Stimulated activated CD4-positive, alpha-beta T cell treated with anti-CD3 and anti-CD28 coated beads, Interleukin-12 subunit alpha, Interleukin-12 subunit beta, amount 100 ng/mL, for 24 hours (primary cell): ENCODE measurements around the gene LONRF2.
"Not testable (repeated sequence)": the region's sequence is repeated elsewhere in the genome, so short reads cannot be mapped to it uniquely, and the experiment has no call there.

ENCODE experiments used
- DNase-seq, 2 experiments: peaks; one replicate each; pipeline ENCODE4 v3.0.0-alpha.2; 2020; ENCODE audit warnings: low read depth in 2 of 2

Gene LONRF2

GRCh38 chr2:100254646-100255210 is 67.6 kb downstream of the LONRF2 start:
- DNase-seq: no peak

DNA sequence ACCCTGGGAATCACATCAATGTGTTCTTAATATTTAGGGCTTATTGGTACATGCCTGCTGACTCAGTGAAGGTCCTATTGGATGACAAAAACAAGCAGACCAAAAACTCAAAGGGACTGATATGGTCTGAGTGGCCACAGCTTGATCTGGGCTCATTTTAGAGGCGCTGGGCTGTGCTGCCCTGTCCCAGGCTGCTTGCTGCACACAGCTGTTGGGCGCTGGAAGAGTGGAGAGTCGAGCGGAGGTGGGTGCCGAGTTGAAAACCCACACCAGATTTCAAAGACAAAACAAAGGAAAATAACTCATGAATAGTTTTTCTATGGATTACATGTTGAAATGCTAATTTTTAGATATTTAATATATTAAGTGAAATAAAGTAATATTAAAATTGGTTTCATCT is 68.5 kb downstream of the LONRF2 start:
- no peak for DNase-seq

- DNase-seq: no peak
Observed at GRCh38 chr2:100252811-100253698, 69.2 kb downstream of the LONRF2 start.

DNA sequence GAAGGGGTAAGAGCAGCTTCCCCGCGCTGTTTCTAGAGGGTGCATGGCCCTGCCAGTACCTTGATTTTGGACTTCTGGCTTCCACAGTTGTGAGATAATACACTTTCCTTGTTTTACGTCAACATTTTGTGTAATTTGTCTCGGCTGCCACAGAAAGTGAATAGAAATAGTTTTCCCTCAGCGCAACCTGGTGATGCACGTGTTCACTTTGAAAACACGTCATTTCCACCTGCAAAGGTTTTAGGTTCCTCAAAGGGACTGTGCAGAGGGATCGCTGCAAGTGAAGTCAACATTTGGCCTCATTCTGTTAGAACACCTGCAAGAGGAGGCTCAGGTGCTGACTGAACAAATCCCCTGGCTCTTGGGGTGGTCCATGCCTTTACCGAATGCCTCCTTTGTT is 71.7 kb downstream of the LONRF2 start:
- no peak for DNase-seq

GRCh38 chr2:100248971-100249370 is 73.3 kb downstream of the LONRF2 start:
- DNase-seq: no peak

GRCh38 chr2:100248556-100248955 is 73.7 kb downstream of the LONRF2 start:
- DNase-seq: not testable (repeated sequence)

GRCh38 chr2:100248044-100248330 is 74.3 kb downstream of the LONRF2 start:
- DNase-seq: no peak

DNA sequence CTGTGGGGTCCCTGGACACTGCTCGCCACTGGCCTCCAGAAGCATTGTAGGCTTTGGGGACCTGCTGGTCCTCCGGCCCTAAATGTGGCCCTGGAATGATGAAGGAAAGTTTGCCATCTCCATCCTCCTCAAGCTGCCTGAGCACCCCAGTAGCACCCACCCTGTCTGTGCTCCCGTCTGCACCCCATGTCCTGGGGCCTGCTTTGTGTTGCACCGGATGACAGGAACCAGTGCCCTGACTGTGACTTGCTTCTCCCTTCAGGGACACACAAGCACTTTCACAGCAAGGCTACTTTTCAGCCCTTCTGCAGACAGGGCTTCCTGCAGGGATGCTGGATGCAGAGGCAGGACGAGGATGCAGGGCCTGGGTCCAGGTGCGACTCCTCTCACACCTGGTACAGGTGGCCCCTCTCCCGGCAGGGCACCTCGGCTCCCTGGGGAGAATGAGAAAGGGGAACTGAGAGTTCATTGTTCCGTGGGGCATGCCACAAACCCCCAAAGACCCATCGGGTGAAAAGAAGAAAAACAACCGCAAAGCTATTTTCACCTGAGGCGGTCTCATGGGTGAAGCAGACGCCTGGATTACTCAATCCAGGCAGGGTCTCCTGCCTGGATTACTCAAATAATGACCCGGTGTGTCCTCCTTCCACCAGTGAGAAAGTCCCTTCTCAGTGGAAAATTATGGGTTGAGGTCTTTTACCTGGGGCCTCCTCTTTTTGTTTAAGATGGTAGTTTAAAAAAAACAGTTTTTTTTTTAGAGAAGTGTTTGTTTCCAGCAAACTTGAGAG is 74.9 kb downstream of the LONRF2 start:
- DNase-seq: no peak

GRCh38 chr2:100246163-100247145 is 75.8 kb downstream of the LONRF2 start:
- DNase-seq: peak in 1 of 2 experiments; percentile 13

GRCh38 chr2:100245681-100246080 is 76.6 kb downstream of the LONRF2 start:
- no peak for DNase-seq

- DNase-seq: no peak
Observed at GRCh38 chr2:100244881-100245605, 77.3 kb downstream of the LONRF2 start.

DNA sequence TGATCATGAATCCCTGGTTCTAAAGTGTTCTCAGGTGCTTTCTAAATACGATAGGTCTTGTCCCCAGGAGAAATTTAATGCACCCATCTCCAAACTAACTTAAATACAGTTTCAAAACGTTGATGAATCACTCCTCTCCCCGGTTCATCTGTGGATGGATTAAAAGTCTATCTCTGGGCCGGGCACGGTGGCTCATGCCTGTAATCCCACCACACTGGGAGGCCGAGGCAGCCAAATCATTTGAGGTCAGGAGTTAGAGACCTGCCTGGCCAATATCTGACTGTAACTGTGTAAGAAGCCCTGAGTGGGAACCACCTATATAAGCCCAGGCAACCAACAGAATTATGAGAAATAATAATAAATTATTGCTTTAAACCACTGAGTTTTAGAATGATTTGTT is 78.7 kb downstream of the LONRF2 start:
- no peak for DNase-seq

DNA sequence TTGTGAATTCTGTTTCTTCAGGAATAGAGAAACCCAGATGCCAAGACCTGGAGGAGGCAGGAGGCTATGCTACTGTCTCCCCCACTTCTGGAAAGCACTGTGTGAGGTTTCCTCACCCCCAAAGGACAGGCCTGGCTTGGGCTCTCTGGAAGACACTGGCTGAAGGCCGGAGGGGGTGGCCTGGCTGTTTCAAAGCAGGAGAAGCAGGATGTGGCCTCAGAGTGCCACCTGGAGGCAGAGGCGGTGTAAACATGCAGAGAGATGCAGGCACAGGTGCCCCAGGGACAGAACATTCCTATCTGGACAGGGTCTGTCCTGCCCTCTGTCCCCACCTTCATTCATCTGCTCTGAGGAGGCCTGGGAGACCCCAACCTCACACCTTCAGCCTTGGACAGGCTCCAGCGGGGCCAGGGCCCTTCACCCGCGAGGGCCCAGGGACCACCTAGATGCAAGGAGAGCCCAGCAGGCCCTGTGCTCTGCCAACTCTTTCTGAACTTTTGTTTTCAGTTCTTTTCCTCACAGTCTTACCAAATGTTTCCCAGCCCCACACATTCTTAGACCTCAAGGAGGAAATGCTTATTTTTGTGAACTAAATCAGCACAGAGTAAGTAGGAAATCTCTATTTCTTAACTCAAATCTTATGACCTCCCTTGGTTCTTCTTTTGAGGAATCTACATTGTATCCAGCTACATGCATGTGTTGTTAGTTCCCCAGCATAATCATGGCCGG is 79.2 kb downstream of the LONRF2 start:
- peak in 1 of 2 experiments; percentile 50 for DNase-seq

GRCh38 chr2:100242476-100242875 is 79.8 kb downstream of the LONRF2 start:
- no peak for DNase-seq

DNA sequence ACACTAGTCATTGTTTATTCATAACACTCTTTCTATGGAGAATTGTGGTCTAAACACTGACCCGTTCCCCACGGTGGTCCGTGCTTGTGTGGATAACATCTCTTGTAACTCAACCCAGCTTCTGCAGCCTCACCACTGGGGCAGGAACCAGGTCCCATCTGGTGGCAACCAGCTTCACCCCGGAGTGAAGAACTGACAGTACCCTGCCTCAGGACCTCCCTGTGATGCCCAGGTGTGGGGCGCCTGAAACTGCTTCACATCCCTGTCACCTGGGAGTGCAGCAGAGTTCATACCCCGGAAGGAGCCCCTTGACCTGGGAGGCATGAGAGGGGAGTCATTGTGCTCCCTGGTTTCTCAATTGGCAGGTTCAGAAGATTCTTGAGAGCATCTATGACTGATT is 81.1 kb downstream of the LONRF2 start:
- DNase-seq: no peak

DNA sequence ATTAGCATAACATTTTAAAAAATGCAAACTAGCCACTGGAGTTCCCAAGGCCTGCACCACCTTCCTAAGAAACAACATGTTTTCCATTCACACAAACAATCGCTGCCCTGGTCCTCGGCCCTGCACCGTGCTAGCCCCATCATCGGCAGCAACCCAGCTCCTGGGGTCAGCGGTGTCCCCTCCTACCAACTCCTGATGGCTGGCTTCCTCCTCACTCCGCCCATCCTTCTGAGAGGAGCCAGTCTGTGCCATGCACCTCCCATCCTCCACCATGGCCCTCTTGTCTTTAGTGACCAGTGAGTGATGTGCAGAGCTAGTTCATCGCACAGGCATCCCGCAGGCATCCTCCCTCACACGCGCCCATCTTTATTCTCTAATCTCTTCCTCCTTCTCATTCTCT is 81.9 kb downstream of the LONRF2 start:
- DNase-seq: no peak

DNA sequence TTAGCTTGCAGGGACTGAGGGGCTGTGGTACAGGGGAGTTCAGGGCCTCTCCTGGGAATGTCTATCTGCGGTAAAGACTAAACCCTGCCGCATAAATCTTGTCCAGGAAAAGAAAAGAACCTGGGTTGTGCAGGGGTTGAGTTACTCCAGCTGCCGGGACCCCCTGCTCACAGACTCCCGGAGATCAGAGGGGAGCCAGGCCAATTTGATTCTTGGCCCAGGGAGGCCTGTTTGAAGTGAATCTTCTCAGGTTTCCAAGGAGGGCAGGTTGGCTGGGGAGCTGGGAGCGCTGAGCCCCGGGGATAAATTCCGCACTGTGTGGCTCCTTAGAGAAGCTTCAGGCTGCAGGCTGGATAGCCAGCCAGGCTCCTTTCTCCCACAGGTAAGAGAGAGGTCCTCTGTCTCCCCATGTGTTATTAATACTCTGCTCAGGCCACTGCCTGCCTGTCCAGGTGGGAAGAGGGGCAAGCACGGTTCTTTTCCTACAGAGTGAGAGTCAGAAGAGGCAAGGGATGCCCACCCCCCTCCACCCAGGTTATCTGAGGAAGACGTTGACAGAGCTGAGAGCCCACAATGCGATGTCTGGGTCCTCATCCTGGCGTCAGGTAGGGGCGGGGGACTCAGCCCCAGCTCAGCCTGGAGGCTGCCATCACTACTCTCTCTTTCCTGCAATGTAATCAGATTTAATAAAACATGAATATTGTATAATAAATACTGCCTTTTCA is 82.7 kb downstream of the LONRF2 start:
- no peak for DNase-seq

DNA sequence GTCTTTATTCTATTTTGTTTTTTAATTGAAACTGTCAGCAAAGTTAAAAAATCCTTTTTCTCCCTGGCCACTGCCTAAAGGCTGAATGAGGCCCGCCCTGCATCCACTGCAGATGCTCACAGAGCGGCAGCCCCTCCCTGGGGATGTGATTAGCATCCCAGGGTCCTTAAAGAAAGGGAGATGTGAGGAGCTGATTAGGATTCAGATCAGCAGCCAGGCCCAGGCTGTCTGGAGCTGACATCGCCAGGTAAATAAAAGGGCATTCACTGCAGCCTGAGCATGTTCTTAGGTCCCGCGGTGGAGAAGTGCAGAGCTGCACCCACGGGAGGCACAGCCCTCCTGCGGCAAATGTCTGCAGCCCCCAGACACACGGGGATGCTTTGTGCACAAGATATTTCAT is 83.8 kb downstream of the LONRF2 start:
- no peak for DNase-seq

DNA sequence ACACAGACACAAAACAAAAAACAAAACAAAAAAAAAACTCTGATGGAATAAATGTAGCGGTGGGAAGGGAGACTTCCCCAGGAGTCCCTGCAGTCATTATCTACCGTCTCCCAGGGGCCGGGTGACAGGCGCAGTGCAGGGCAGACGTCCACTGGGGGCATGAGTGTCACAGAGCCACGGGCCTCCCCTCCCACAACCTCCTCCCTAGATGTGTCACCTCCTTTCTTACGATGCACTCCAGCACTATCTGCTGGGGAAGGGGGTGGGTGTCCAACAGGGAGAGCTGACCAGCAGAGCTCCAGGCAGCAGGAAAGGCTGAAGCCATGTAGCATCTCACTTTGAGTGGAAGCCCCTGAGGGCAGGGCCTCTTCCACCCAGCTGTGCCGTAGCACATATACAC is 84.5 kb downstream of the LONRF2 start:
- no peak for DNase-seq

- DNase-seq: no peak
Observed at GRCh38 chr2:100237163-100237562, 85.1 kb downstream of the LONRF2 start.
